Neural crest cell (in vitro differentiated cells): ENCODE data around the gene CHRD. TPM values are rescaled to one million over a fixed set of nuclear protein-coding genes. Genes with fewer than 3 reads are reported as not detected.

Source experiments
- DNase-seq: peaks from one replicate; pipeline ENCODE4 v3.0.0; 2021; ENCODE audit warnings: low read depth, mixed read lengths, low spot score
- H3K27ac Mint-ChIP-seq: one replicate; pipeline ENCODE4 v1.8.0; 2021; ENCODE audit warnings: mild to moderate bottlenecking, mixed read lengths; ENCODE audit not compliant: unreplicated experiment
- H3K27me3 Mint-ChIP-seq: 2 replicates; pipeline ENCODE4 v1.8.0; 2021; ENCODE audit warnings: low read depth, mild to moderate bottlenecking, mixed read lengths
- H3K36me3 Mint-ChIP-seq: 2 replicates; pipeline ENCODE4 v1.8.0; 2021; ENCODE audit warnings: low read depth, mild to moderate bottlenecking, mixed read lengths
- H3K4me1 Mint-ChIP-seq: 2 replicates; pipeline ENCODE4 v1.8.0; 2021; ENCODE audit warnings: mixed read lengths
- H3K4me3 Mint-ChIP-seq: one replicate; pipeline ENCODE4 v1.8.0; 2021; ENCODE audit warnings: mild to moderate bottlenecking, mixed read lengths
- H3K9me3 Mint-ChIP-seq: 2 replicates; pipeline ENCODE4 v1.8.0; 2021; ENCODE audit warnings: mixed read lengths
- total RNA-seq: library from RNA; stranded (reverse); gene quantifications from 2 replicates; pipeline ENCODE4 v1.2.1, GENCODE V29; 2021
- TF ChIP-seq, protein P1 (sequence below): fragments of 200-600 bp; sonication (generic); conservative IDR thresholded peaks from 2 replicates; pipeline ENCODE4 v1.5.0; 2021; ENCODE audit warnings: antibody characterized with exemption, mild to moderate bottlenecking

CHRD gene
- total RNA-seq, 1 donor from 2014 or later, result 4.0 TPM

DNA sequence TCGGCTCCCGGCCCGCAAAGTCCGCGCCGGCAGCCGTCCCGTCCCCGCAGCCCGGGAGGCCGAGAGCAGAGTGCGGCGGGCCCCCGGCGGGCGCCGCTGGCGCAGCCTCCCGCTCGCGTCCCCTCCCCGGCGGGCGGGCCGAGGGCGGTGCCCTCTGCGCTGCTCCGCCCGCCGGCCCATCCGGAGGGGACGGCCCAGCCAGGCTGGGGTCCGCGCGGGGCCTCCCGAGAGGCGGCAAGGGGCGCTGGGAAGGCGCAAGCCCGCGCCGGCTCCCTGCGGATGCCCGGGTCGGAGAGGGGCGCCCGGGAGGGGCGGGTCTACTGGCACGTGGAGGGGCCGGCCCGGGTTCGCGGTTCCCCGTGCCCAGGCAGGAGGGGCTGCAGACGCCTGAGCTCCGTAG, 18.3 kb upstream of the CHRD start, which contains the start of the genes CLCN2 and POLR2H:
TSS of gene CLCN2 (minus strand) at position 74 of the 400 bp plus-strand sequence. CDS start 126 bp downstream, outside the sequence.
TSS of gene POLR2H (plus strand) at position 179 of the 400 bp plus-strand sequence. CDS start 1,783 bp downstream, outside the sequence.
- peaks cover 2% of the 10 kb centered on the region for H3K27me3 Mint-ChIP-seq
- H3K27ac Mint-ChIP-seq, result peak within 1 kb of the TSS; percentile 97
- DNase-seq, result peak; percentile 69

DNA sequence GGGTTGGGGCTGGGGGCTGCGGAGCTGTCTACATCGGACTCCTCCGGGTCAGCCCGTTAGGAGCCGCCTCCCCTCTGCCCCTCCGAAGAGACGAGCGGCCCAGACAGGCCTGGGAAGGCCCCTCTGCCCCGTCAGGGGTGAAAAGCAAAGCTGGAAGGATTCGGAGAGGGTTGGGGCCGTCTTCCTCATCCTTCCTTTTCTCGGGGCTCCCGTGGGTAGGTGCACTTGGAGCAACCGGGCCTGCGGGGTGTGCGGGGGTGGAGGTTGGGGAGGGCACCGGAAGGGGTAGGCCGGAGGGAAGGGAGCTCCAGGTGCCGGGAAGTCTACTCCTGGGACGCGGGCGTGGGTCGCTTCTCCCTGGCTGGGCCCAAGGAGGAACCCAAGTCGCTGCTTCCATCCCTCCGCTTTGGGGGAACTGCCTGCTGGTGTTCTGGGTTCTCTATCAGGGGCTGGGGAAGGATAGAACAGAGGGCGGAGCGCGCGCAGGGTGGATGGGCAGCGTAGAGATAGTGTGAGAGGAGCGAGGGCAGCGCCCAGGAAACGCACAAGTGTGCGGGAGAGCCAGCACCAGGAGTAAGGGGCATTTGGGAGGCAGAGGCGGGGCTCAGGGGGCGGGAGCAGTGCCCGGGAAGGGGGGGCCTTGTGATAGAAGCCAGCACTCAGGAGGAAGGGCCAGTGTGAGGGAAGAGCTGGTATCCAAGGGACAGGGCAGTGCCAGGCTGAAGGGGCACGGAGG, 17.8 kb upstream of the CHRD start:
- Mint-ChIP-seq H3K9me3 (no peaks in the 10 kb centered on the region), H3K4me1 (peaks cover 41% of the 10 kb centered on the region), H3K27ac (peak overlapping the region; percentile 97), H3K36me3 (peaks cover 10% of the 10 kb centered on the region), H3K4me3 (peak overlapping the region; percentile 99), H3K27me3 (peaks cover 2% of the 10 kb centered on the region)
- peak; percentile 36 for DNase-seq
- TF ChIP-seq, protein P1, sequence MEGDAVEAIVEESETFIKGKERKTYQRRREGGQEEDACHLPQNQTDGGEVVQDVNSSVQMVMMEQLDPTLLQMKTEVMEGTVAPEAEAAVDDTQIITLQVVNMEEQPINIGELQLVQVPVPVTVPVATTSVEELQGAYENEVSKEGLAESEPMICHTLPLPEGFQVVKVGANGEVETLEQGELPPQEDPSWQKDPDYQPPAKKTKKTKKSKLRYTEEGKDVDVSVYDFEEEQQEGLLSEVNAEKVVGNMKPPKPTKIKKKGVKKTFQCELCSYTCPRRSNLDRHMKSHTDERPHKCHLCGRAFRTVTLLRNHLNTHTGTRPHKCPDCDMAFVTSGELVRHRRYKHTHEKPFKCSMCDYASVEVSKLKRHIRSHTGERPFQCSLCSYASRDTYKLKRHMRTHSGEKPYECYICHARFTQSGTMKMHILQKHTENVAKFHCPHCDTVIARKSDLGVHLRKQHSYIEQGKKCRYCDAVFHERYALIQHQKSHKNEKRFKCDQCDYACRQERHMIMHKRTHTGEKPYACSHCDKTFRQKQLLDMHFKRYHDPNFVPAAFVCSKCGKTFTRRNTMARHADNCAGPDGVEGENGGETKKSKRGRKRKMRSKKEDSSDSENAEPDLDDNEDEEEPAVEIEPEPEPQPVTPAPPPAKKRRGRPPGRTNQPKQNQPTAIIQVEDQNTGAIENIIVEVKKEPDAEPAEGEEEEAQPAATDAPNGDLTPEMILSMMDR, result no peak

More for the DNA sequence above, 18.3 kb upstream of the CHRD start, which contains the start of the genes CLCN2 and POLR2H:
- peak within 1 kb of the TSS; percentile 99 for H3K4me3 Mint-ChIP-seq
- peaks cover 5% of the 10 kb centered on the region for H3K36me3 Mint-ChIP-seq
- peaks cover 35% of the 10 kb centered on the region for H3K4me1 Mint-ChIP-seq
- TF ChIP-seq, protein P1, result no peak
- H3K9me3 Mint-ChIP-seq, result no peaks in the 10 kb centered on the region

DNA sequence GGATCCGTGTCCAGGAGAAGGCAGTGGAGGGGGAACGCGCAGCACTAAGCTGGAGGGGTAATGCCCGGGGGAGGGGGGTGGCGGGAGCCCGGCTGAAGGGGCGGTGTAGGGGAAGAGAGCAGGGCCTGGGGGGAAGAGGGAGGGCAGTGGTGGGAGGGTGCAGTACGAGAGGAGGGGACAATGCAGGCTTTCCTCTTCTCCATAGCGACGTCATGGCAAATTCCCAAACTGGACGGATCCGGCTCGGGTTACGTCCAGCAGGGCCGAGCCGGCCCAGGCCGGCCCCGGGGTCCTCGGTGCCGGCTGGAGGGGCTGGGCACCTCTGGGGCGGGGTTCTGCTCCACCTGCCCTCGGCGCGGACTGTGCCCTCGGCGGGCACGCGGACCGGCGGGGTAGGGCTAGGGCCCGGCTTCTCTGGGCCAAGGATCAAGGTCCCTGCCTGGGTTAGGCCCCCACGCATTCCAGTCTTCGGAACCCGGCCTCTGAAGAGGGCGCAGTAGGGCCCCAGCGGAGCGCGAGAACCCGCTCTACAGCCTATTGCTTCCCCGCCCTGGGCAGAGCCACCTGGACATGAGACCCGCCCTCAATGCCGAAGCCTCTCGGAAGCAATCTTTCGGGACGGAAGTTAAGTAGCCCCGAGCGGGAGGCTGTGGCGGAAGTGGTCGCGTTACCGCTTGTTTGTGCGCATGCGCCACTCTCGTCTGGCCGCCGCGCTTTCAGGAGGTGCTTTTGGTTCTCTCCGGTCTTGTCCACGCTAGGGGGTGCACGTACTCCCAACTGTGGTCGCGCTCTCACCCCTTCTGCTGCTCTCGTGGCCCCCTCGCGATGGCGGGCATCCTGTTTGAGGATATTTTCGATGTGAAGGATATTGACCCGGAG, 16.9 kb upstream of the CHRD start:
- peak overlapping the region; percentile 99 for H3K27ac Mint-ChIP-seq
- H3K27me3 Mint-ChIP-seq, result peaks cover 2% of the 10 kb centered on the region
- TF ChIP-seq, protein P1, result peak; percentile 62
- peaks cover 41% of the 10 kb centered on the region for H3K4me1 Mint-ChIP-seq
- H3K9me3 Mint-ChIP-seq, result no peaks in the 10 kb centered on the region
- peaks cover 12% of the 10 kb centered on the region for H3K36me3 Mint-ChIP-seq
- DNase-seq, result peak; percentile 91
- H3K4me3 Mint-ChIP-seq, result peak overlapping the region; percentile 99

DNA sequence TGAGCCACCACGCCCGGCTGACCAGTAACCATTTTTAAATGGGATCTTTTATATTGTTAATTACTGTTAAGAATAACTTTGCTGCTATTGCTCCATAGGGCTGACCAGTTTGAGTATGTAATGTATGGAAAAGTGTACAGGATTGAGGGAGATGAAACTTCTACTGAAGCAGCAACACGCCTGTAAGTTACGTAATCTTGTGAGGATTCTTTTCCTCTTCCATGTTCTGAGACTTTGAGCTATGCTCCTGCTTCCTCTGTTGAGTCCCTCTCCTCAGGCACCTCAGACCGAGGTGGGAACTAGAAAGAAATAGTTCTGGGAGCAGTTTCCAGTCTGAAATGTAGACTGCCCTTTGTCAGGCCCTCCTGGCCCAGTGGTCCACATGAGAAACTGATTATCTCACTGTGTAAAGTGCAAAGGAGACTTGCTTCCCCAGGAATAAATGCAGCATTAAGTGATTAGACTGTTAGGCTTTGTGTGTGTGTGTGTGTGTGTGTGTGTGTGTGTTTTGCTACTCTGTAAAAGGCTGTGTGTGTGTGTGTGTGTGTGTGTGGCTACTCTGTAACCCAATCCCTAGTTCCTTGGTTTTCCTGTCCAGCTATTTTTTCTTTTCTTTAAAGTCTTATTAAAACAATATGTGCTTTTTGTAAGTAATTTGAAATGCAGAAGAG, 13.1 kb upstream of the CHRD start:
- H3K36me3 Mint-ChIP-seq, result peaks cover 26% of the 10 kb centered on the region
- H3K4me3 Mint-ChIP-seq, result peak overlapping the region; percentile 56
- no peak overlapping the region for H3K27ac Mint-ChIP-seq
- H3K4me1 Mint-ChIP-seq, result peaks cover 26% of the 10 kb centered on the region
- no peak for DNase-seq
- peaks cover 8% of the 10 kb centered on the region for H3K27me3 Mint-ChIP-seq
- H3K9me3 Mint-ChIP-seq, result no peaks in the 10 kb centered on the region
- TF ChIP-seq, protein P1, result no peak

DNA sequence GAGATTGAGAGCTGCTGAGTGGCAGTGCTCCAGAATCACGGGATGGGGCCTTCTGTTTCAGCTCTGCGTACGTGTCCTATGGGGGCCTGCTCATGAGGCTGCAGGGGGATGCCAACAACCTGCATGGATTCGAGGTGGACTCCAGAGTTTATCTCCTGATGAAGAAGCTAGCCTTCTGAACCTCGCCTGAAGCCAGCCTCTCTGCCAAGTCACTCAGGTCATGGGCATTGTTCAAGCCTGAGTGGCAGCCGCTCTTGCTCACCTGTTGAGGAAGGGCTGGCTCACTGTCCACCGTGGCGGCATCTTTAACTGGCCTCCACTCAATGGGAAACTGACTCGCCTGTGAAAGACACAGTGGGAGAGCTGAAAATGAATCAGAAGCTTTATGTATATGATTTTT, 11.7 kb upstream of the CHRD start:
- peaks cover 15% of the 10 kb centered on the region for H3K27me3 Mint-ChIP-seq
- H3K9me3 Mint-ChIP-seq, result no peaks in the 10 kb centered on the region
- H3K36me3 Mint-ChIP-seq, result peaks cover 26% of the 10 kb centered on the region
- DNase-seq, result no peak
- H3K4me3 Mint-ChIP-seq, result no peak overlapping the region
- peaks cover 25% of the 10 kb centered on the region for H3K4me1 Mint-ChIP-seq
- TF ChIP-seq, protein P1, result no peak
- H3K27ac Mint-ChIP-seq, result no peak overlapping the region
